ENCODE results near the gene SPATA3. TPM values are rescaled to one million over a fixed set of nuclear protein-coding genes. Genes with fewer than 3 reads are reported as not detected.

Gene SPATA3
- total and polyA plus RNA-seq, 2 of the 8 experiments (the other 6 are each of a cell fraction or from before 2014, with no cell fraction given), result not detected

GRCh38 chr2:231043796-231044195 is 47.9 kb downstream of the SPATA3 start:
- FAIRE-seq, result no peak
- Histone ChIP-seq H3K4me2 (ENCODE audit: insufficient read depth in 1 of 2, low read depth in 2 of 2, low read length in 2 of 2) (no peak overlapping the region), H4K5ac (ENCODE audit: insufficient read length, low read depth, low read length) (no peak overlapping the region), H3K4me1 (replicated peaks in 1 of 4; ENCODE audit: control insufficient read depth in 3 of 4, insufficient read depth in 4 of 4, low read length in 3 of 4) (no peaks in the 10 kb centered on the region; a peak in 2 of 7 replicates), H3K27ac (ENCODE audit: low read depth, low read length) (no peak overlapping the region), H3K9me3 (ENCODE audit: insufficient read depth in 2 of 2, low read depth in 1 of 2, low read length in 1 of 2) (no peaks in the 10 kb centered on the region), H4K91ac (replicated peaks; ENCODE audit: insufficient read length, low read length) (no peak overlapping the region), H3K4me3 (ENCODE audit: extremely low read depth in 1 of 4, insufficient read depth in 2 of 4, low read depth in 3 of 4, low read length in 4 of 4) (no peak overlapping the region), H2BK120ac (replicated peaks; ENCODE audit: low read depth, low read length) (no peak overlapping the region), H2AK5ac (ENCODE audit: low read depth, low read length) (no peak overlapping the region), H3K18ac (ENCODE audit: extremely low read depth, low read length) (no peak overlapping the region), H3K23ac (ENCODE audit: insufficient read length) (no peak overlapping the region), H2AFZ (ENCODE audit: low read length) (no peak overlapping the region), H3K36me3 (ENCODE audit: control insufficient read depth in 2 of 4, insufficient read depth in 4 of 4, low read length in 3 of 4) (no peaks in the 10 kb centered on the region), H2BK15ac (ENCODE audit: low read length) (no peak overlapping the region), H3K9ac (replicated peaks in 1 of 4; ENCODE audit: extremely low read depth in 1 of 4, low read depth in 3 of 4, low read length in 3 of 4) (no peak overlapping the region), H4K8ac (ENCODE audit: extremely low read depth, insufficient read depth, low read length) (no peak overlapping the region), H2BK20ac (ENCODE audit: low read length) (no peak overlapping the region), H3K79me1 (ENCODE audit: low read depth, low read length) (no peaks in the 10 kb centered on the region), H3K27me3 (replicated peaks in 1 of 4; ENCODE audit: control insufficient read depth in 3 of 4, extremely low read depth in 1 of 4, insufficient read depth in 3 of 4, low read length in 3 of 4) (peaks cover 1 to 12% (median 10%) of the 10 kb centered on the region in 4 experiments), H3K4ac (replicated peaks; ENCODE audit: insufficient read length, low read depth, low read length) (no peak overlapping the region), H2BK12ac (ENCODE audit: low read depth, low read length) (no peak overlapping the region), H4K20me1 (replicated peaks in 1 of 2; ENCODE audit: control insufficient read depth in 1 of 2, insufficient read depth in 2 of 2, low read length in 2 of 2) (no peaks in the 10 kb centered on the region), H3K23me2 (ENCODE audit: low read depth, low read length) (no peaks in the 10 kb centered on the region), H3K56ac (replicated peaks; ENCODE audit: insufficient read length, low read depth, low read length) (no peak overlapping the region), H3K79me2 (ENCODE audit: control insufficient read depth in 1 of 2, insufficient read depth in 2 of 2, low read length in 2 of 2) (no peaks in the 10 kb centered on the region), H3K14ac (ENCODE audit: insufficient read length) (no peak overlapping the region), H2BK5ac (ENCODE audit: low read depth, low read length) (no peak overlapping the region)
- TF ChIP-seq TEAD4 (IDR thresholded peaks at IDR 0.05; ENCODE audit: low read depth, low read length) (no peak), CBX5 (IDR thresholded peaks at IDR 0.05; ENCODE audit: low read depth, low read length) (no peak), KDM4A (IDR thresholded peaks at IDR 0.05; ENCODE audit: low read depth, low read length, severe bottlenecking) (no peak), EGR1 (IDR thresholded peaks at IDR 0.05; ENCODE audit: borderline replicate concordance, low read depth, low read length) (no peak), CHD1 (IDR thresholded peaks at IDR 0.05; ENCODE audit: low read depth, low read length) (no peak), NRF1 (IDR thresholded peaks at IDR 0.05; ENCODE audit: low read depth, low read length) (no peak), CEBPB (IDR thresholded peaks at IDR 0.05; ENCODE audit: low read depth, low read length) (no peak), GABPA (IDR thresholded peaks at IDR 0.05; ENCODE audit: borderline replicate concordance, insufficient read depth, low read length) (no peak)
- no peak for DNase-seq (ENCODE audit: low read depth in 1 of 2, low spot score in 2 of 2)
- ChIA-PET CTCF (ENCODE audit: partially characterized antibody) (interaction anchor here (1.5 to 7.2 kb wide), 2 partner anchors 9 to 14 kb away, joined by 3 to 38 read pairs; no protein-coding TSS in a partner anchor), POLR2A (ENCODE audit: partially characterized antibody) (no interaction called here)
- WGBS, 2 experiments (ENCODE audit: extremely low coverage in 1 of 2, insufficient coverage in 1 of 2, insufficient read length in 1 of 2, insufficient replicate concordance in 2 of 2, low coverage in 1 of 2, low lambda C conversion rate in 2 of 2, missing lambda C conversion rate in 1 of 2), result 85% methylated on average over 4 of the region's 4 CpGs; no CpG with 5 or more reads in 1 of the 2 experiments
